ENCODE data around the gene AIF1L. TPM values are rescaled to one million over a fixed set of nuclear protein-coding genes. Genes with fewer than 3 reads are reported as not detected.

Gene AIF1L
- total RNA-seq, 1 experiment from 2014 or later, result 6.0 TPM

DNA sequence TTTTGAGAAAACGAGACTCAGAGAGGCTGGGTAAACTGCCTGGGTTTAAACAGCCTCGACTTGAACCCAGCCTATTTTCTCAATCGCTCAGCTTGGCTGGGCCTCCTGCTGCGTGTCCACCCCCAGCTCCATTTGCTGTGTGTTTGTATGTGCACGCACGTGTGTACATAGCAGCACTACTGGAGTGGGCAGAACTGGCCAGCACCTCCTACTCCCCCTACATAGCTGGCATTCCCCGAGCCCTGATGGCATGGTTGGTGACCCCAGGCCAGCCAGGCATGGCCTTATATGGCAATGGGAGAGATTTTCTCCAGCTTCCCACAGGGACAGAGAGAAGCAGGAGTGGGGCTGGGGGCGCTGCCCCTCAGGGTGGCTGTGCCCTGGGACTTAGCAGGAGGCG is 4.1 kb downstream of the AIF1L start:
- 0 out of 2 replicates have a peak, but pooled peaks cover 5% of the 10 kb centered on the region for H3K4me1 ChIP-seq (ENCODE audit: control insufficient read depth, insufficient read depth, low read length)
- POLR2A ChIA-PET, result no interaction called here

DNA sequence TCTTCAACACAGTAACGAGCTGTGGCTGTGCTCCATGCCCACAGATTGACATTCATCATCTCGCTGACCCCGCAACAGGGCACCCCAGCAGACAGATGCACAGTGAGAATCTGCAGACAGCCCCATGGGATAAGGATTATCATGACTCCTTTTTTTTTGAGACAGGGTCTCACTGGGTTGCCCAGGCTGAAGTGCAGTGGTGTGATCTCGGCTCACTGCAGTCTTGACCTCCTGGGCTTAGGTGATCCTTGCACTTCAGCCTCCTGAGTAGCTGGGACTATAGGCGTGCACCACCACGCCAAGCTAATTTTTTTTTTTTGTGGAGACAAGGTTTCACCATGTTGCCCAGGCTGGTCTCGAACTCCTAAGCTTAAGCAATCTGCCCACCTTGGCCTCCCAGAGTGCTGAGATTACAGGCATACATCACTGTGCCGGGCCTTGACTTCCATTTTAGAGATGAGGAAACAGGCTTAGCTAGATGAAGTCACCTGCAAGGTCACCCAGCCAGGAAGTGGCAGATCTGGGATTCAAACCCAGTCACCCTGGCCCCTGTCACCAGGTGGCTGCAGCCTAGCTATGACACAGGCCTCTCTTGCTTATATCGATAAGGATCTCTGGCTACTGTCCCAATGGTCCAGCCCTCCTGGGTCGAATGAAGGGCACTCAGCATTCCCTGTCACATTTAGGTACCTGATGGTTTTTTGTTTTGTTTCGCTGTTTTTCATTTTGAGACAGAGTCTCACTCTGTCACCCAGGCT is 5.1 kb downstream of the AIF1L start:
- no peak overlapping the region for H3K27ac ChIP-seq (ENCODE audit: low read length)
- no TSS peak for BruUV-seq (replicated peaks)
- TF ChIP-seq SIN3A (IDR thresholded peaks at IDR 0.05; ENCODE audit: borderline replicate concordance, insufficient read depth, low read depth, low read length), result no peak
- no peak for TF ChIP-seq TCF7L2 (IDR thresholded peaks at IDR 0.05; ENCODE audit: low read depth, low read length)
- TF ChIP-seq, protein P1, sequence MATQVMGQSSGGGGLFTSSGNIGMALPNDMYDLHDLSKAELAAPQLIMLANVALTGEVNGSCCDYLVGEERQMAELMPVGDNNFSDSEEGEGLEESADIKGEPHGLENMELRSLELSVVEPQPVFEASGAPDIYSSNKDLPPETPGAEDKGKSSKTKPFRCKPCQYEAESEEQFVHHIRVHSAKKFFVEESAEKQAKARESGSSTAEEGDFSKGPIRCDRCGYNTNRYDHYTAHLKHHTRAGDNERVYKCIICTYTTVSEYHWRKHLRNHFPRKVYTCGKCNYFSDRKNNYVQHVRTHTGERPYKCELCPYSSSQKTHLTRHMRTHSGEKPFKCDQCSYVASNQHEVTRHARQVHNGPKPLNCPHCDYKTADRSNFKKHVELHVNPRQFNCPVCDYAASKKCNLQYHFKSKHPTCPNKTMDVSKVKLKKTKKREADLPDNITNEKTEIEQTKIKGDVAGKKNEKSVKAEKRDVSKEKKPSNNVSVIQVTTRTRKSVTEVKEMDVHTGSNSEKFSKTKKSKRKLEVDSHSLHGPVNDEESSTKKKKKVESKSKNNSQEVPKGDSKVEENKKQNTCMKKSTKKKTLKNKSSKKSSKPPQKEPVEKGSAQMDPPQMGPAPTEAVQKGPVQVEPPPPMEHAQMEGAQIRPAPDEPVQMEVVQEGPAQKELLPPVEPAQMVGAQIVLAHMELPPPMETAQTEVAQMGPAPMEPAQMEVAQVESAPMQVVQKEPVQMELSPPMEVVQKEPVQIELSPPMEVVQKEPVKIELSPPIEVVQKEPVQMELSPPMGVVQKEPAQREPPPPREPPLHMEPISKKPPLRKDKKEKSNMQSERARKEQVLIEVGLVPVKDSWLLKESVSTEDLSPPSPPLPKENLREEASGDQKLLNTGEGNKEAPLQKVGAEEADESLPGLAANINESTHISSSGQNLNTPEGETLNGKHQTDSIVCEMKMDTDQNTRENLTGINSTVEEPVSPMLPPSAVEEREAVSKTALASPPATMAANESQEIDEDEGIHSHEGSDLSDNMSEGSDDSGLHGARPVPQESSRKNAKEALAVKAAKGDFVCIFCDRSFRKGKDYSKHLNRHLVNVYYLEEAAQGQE (IDR thresholded peaks at IDR 0.05; ENCODE audit: insufficient read depth in 1 of 2, low read depth in 2 of 2, low read length in 1 of 2), result no peak
- TF ChIP-seq, protein P2, sequence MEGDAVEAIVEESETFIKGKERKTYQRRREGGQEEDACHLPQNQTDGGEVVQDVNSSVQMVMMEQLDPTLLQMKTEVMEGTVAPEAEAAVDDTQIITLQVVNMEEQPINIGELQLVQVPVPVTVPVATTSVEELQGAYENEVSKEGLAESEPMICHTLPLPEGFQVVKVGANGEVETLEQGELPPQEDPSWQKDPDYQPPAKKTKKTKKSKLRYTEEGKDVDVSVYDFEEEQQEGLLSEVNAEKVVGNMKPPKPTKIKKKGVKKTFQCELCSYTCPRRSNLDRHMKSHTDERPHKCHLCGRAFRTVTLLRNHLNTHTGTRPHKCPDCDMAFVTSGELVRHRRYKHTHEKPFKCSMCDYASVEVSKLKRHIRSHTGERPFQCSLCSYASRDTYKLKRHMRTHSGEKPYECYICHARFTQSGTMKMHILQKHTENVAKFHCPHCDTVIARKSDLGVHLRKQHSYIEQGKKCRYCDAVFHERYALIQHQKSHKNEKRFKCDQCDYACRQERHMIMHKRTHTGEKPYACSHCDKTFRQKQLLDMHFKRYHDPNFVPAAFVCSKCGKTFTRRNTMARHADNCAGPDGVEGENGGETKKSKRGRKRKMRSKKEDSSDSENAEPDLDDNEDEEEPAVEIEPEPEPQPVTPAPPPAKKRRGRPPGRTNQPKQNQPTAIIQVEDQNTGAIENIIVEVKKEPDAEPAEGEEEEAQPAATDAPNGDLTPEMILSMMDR (IDR thresholded peaks at IDR 0.05), result no peak
- H3K4me3 ChIP-seq (ENCODE audit: low read depth in 2 of 2, low read length in 2 of 2), result no peak overlapping the region
- no peak for ATAC-seq
- ChIA-PET POLR2A (no interaction called here), CTCF (no interaction called here)
- in situ Hi-C loops (cut with HindIII; ENCODE audit: low pct_unique_long_range_greater_than_20kb, low sequenced_read_pairs), result no loop called here
- intact Hi-C loops (cut with micrococcal nuclease; ENCODE audit: unreplicated experiment), result no loop called here
- DNase-seq (ENCODE audit: low read depth, low spot score), result no peak
- H3K27me3 ChIP-seq (ENCODE audit: control insufficient read depth, insufficient read depth, low read length), result no peaks in the 10 kb centered on the region
- H3K36me3 ChIP-seq (ENCODE audit: control insufficient read depth, insufficient read depth, low read length), result no peaks in the 10 kb centered on the region; the same call in 1 of the 2 replicates
- H3K9me3 ChIP-seq (ENCODE audit: control insufficient read depth, insufficient read depth, low read depth, low read length), result no peaks in the 10 kb centered on the region
- H3K4me1 ChIP-seq (ENCODE audit: control insufficient read depth, insufficient read depth, low read length), result no peaks in the 10 kb centered on the region

More for the DNA sequence above, 4.1 kb downstream of the AIF1L start:
- H3K4me3 ChIP-seq (ENCODE audit: low read depth in 2 of 2, low read length in 2 of 2), result no peak overlapping the region
- no TSS peak for BruUV-seq (replicated peaks)
- intact Hi-C loops (cut with micrococcal nuclease; ENCODE audit: unreplicated experiment) (no loop called here), in situ Hi-C loops (cut with HindIII; ENCODE audit: low pct_unique_long_range_greater_than_20kb, low sequenced_read_pairs) (no loop called here)
- no peaks in the 10 kb centered on the region for H3K27me3 ChIP-seq (ENCODE audit: control insufficient read depth, insufficient read depth, low read length)
- no peak for ATAC-seq
- no peak for DNase-seq (ENCODE audit: low read depth, low spot score)
- CTCF ChIA-PET, result no interaction called here
- no peak for TF ChIP-seq POLR2AphosphoS5 (IDR thresholded peaks at IDR 0.05; ENCODE audit: low read depth, low read length)
- no peak for TF ChIP-seq TCF7L2 (IDR thresholded peaks at IDR 0.05; ENCODE audit: low read depth, low read length)
- TF ChIP-seq, protein P2 (IDR thresholded peaks at IDR 0.05), result no peak
- TF ChIP-seq, protein P1 (IDR thresholded peaks at IDR 0.05; ENCODE audit: insufficient read depth in 1 of 2, low read depth in 2 of 2, low read length in 1 of 2), result no peak
- TF ChIP-seq SIN3A (IDR thresholded peaks at IDR 0.05; ENCODE audit: borderline replicate concordance, insufficient read depth, low read depth, low read length), result no peak
- no peaks in the 10 kb centered on the region for H3K9me3 ChIP-seq (ENCODE audit: control insufficient read depth, insufficient read depth, low read depth, low read length)
- H3K27ac ChIP-seq (ENCODE audit: low read length), result no peak overlapping the region
- no peaks in the 10 kb centered on the region; the same call in 1 of the 2 replicates for H3K36me3 ChIP-seq (ENCODE audit: control insufficient read depth, insufficient read depth, low read length)

Measured in Panc1 (cell line).